GM12878 (cell line): ENCODE results near the gene UBE2E2. TPM values are rescaled to one million over a fixed set of nuclear protein-coding genes. Genes with fewer than 3 reads are reported as not detected.

ENCODE experiments used
- ATAC-seq: fragments of 200-7000 bp; cut with Tn5 transposase; 3 replicates; pipeline ENCODE4 v1.9.1; 2020; ENCODE audit warnings: mild to moderate bottlenecking, moderate library complexity
- BruUV-seq: library from RNA; stranded (reverse); fragments of 400-500 nt; replicated peaks from 2 replicates; lab custom pipeline; 2021; lab: Mats Ljungman, UMichigan
- CTCF ChIA-PET: fragments of 300-600 bp; sonication (Branson Sonifier 250); formaldehyde crosslinking; extraction: SDS; loops from one replicate; lab custom pipeline; 2021; ENCODE audit warnings: inconsistent platforms; lab: Yijun Ruan, JAX
- POLR2A ChIA-PET: fragments of 350-600 bp; formaldehyde crosslinking; extraction: SDS; loops from one replicate; lab custom pipeline; 2021; ENCODE audit warnings: inconsistent platforms; lab: Charles Lee
- RAD21 ChIA-PET: fragments of 300-600 bp; sonication (Branson Sonifier 250); formaldehyde crosslinking; loops from one replicate; lab custom pipeline; 2023; ENCODE audit warnings: antibody characterized with exemption; ENCODE audit not compliant: unreplicated experiment; lab: Charles Lee
- SMC1A ChIA-PET: fragments of 300-600 bp; sonication (Branson Sonifier 250); formaldehyde crosslinking; loops from one replicate; lab custom pipeline; 2023; ENCODE audit not compliant: unreplicated experiment, uncharacterized antibody; lab: Charles Lee
- DNase-seq: peaks from one replicate; pipeline ENCODE4 v3.0.0-alpha.2; 2011; ENCODE audit warnings: low read depth, low spot score
- FAIRE-seq: peaks from 3 replicates; lab custom pipeline; 2011; peaks lifted over from hg19 to GRCh38; lab: Jason Lieb, UNC
- H2AFZ ChIP-seq: 2 replicates; pipeline ENCODE4 v1.6.0; 2011; ENCODE audit warnings: low read depth, low read length, control low read depth; ENCODE audit not compliant: control insufficient read depth
- H3K27ac ChIP-seq: 2 replicates; pipeline ENCODE4 v1.5.1; 2011; ENCODE audit warnings: control low read depth; ENCODE audit not compliant: control insufficient read depth, insufficient read depth
- H3K27me3 ChIP-seq, 2 experiments: replicated peaks in 1 of 2; 2 replicates each; pipeline versions ENCODE4 v1.6.0 to v1.6.1; 2011; ENCODE audit warnings: low read length in 1 of 2; ENCODE audit not compliant: control insufficient read depth in 2 of 2, insufficient read depth in 2 of 2
- H3K36me3 ChIP-seq, 2 experiments: 2 replicates each; pipeline ENCODE4 v1.5.1; 2011; ENCODE audit warnings: low read length in 1 of 2; ENCODE audit not compliant: control insufficient read depth in 2 of 2, insufficient read depth in 2 of 2
- H3K4me1 ChIP-seq: 2 replicates; pipeline ENCODE4 v1.6.1; 2011; ENCODE audit warnings: mild to moderate bottlenecking, low read length, moderate library complexity, mixed read lengths; ENCODE audit not compliant: control insufficient read depth, insufficient read depth
- H3K4me2 ChIP-seq: 2 replicates; pipeline ENCODE4 v1.6.0; 2011; ENCODE audit warnings: control low read depth; ENCODE audit not compliant: control insufficient read depth, insufficient read depth
- H3K4me3 ChIP-seq: fragments of 200-600 bp; sonication (generic); 2 replicates; pipeline ENCODE4 v1.5.1; 2016
- H3K79me2 ChIP-seq: 2 replicates; pipeline ENCODE4 v1.6.0; 2011; ENCODE audit warnings: low read length; ENCODE audit not compliant: control insufficient read depth, insufficient read depth
- H3K9ac ChIP-seq: 2 replicates; pipeline ENCODE4 v1.8.0; 2011; ENCODE audit warnings: low read length, control low read depth, mixed read lengths; ENCODE audit not compliant: control insufficient read depth, insufficient read depth
- H3K9me3 ChIP-seq: replicated peaks from 3 replicates; pipeline ENCODE4 v1.5.1; 2011; ENCODE audit warnings: mild to moderate bottlenecking, low read length; ENCODE audit not compliant: control insufficient read depth, insufficient read depth
- H4K20me1 ChIP-seq: 2 replicates; pipeline ENCODE4 v1.6.0; 2011; ENCODE audit not compliant: control insufficient read depth, insufficient read depth
- ETV6 ChIP-seq, 2 experiments: fragments of 450-650 bp in 1 of 2; IDR thresholded peaks in 1 of 2; conservative IDR thresholded peaks in 1 of 2; 2 replicates each; pipeline ENCODE4 v1.6.1; 2014; ENCODE audit warnings: antibody characterized with exemption in 1 of 2, borderline replicate concordance in 1 of 2, low read depth in 1 of 2, mild to moderate bottlenecking in 1 of 2, moderate library complexity in 1 of 2
- FOXK2 ChIP-seq: fragments of 450-650 bp; IDR thresholded peaks from 2 replicates; pipeline ENCODE4 v1.6.1; 2017; ENCODE audit warnings: mild to moderate bottlenecking, moderate library complexity
- HDGF ChIP-seq: fragments of 450-650 bp; IDR thresholded peaks from 2 replicates; pipeline ENCODE4 v1.6.1; 2016; ENCODE audit warnings: antibody characterized with exemption
- IKZF2 ChIP-seq, 2 experiments: fragments of 450-650 bp; IDR thresholded peaks; 2 replicates each; pipeline ENCODE4 v1.6.1; 2017; ENCODE audit warnings: mild to moderate bottlenecking in 2 of 2, moderate library complexity in 2 of 2
- JUNB ChIP-seq: IDR thresholded peaks from 2 replicates; pipeline ENCODE4 v1.6.1; 2016; ENCODE audit warnings: antibody characterized with exemption, mild to moderate bottlenecking
- NRF1 ChIP-seq: conservative IDR thresholded peaks from 2 replicates; pipeline ENCODE4 v1.6.1; 2011; ENCODE audit warnings: mild to moderate bottlenecking, low read depth, low read length, improper control_type of control experiment
- PRDM15 ChIP-seq: fragments of 450-650 bp; formaldehyde crosslinking; IDR thresholded peaks from 2 replicates; pipeline ENCODE4 v1.4.0; 2020; ENCODE audit warnings: mild to moderate bottlenecking, moderate library complexity
- STAT1 ChIP-seq: fragments of 450-650 bp; conservative IDR thresholded peaks from 2 replicates; pipeline ENCODE4 v1.6.1; 2014; ENCODE audit warnings: antibody characterized with exemption, mild to moderate bottlenecking
- WRNIP1 ChIP-seq: IDR thresholded peaks from 2 replicates; pipeline ENCODE4 v1.6.1; 2011; ENCODE audit warnings: low read depth, low read length, improper control_type of control experiment, borderline replicate concordance
- ZBED1 ChIP-seq: IDR thresholded peaks from 2 replicates; pipeline ENCODE4 v1.6.1; 2016; ENCODE audit warnings: borderline replicate concordance
- ZNF217 ChIP-seq: fragments of 450-650 bp; IDR thresholded peaks from 2 replicates; pipeline ENCODE4 v1.6.1; 2017; ENCODE audit warnings: antibody characterized with exemption, mild to moderate bottlenecking
- ZNF274 ChIP-seq: IDR thresholded peaks from one replicate; pipeline ENCODE4 v1.8.0; 2011; ENCODE audit not compliant: insufficient read length, insufficient read depth
- ZNF622 ChIP-seq: fragments of 450-650 bp; IDR thresholded peaks from 2 replicates; pipeline ENCODE4 v1.6.1; 2017; ENCODE audit warnings: mild to moderate bottlenecking, inconsistent platforms
- WGBS: methylation state at CpG from one replicate; pipeline ENCODE4 v1.1.6; 2016; ENCODE audit warnings: low lambda C conversion rate; ENCODE audit not compliant: insufficient replicate concordance, insufficient coverage; ENCODE audit errors: missing lambda C conversion rate; 5-methylcytosine and 5-hydroxymethylcytosine counted together
- in situ Hi-C: fragments of 300-500 bp; cut with MboI; formaldehyde crosslinking; loops from 9 replicates; pipeline ENCODE4 v1.14.3; 2018; ENCODE audit warnings: mixed read lengths
- intact Hi-C: fragments of 100-400 bp; cut with micrococcal nuclease; formaldehyde crosslinking; loops from one replicate; pipeline ENCODE4 v1.14.2; 2022; ENCODE audit not compliant: unreplicated experiment
- polyA plus RNA-seq, 11 experiments: library from polyadenylated mRNA; depleted of rRNA in 4 of 11; unstranded in 6 of 11; stranded (reverse) in 5 of 11; fragments of >200 nt; fragmentation: Nextera tagmentation in 4 of 11; fragmentation: Illumina TruSeq in 1 of 11; extraction: Ambion mirVana in 4 of 11; extraction: Trizol in 1 of 11; gene quantifications; 1 replicate in 1 of 11; 2 replicates in 10 of 11; pipeline versions ENCODE4 v1.2.1 to v1.2.3, GENCODE V29; 2011 to 2016; ENCODE audit warnings: inconsistent platforms in 2 of 11, missing spikeins in 2 of 11, low read depth in 1 of 11
- total RNA-seq, 4 experiments: library from RNA; depleted of rRNA in 3 of 4; stranded (reverse); fragments of >200 nt in 3 of 4; fragmentation: Illumina TruSeq in 1 of 4; extraction: Trizol in 1 of 4; gene quantifications; 2 replicates each; pipeline versions ENCODE4 v1.2.1 to v1.2.3, GENCODE V29; 2013 to 2021
- TF ChIP-seq, protein P1 (sequence below): fragments of 450-650 bp; IDR thresholded peaks from 2 replicates; pipeline ENCODE4 v1.6.1; 2017; ENCODE audit warnings: mild to moderate bottlenecking

The UBE2E2 gene
- total and polyA plus RNA-seq, 10 of the 15 experiments (the other 5 are each of a cell fraction or from before 2014, with no cell fraction given), result 8.7 to 71.0 (median 36.4) TPM

GRCh38 chr3:23271876-23272741, 69.0 kb downstream of the UBE2E2 start:
- Histone ChIP-seq H4K20me1 (no peaks in the 10 kb centered on the region), H3K27ac (no peak overlapping the region), H3K9me3 (peaks cover 7% of the 10 kb centered on the region), H3K27me3 (no peaks in the 10 kb centered on the region), H3K4me2 (no peak overlapping the region), H3K36me3 (no peaks in the 10 kb centered on the region), H3K4me1 (no peaks in the 10 kb centered on the region), H3K9ac (no peak overlapping the region), H2AFZ (no peak overlapping the region), H3K79me2 (peaks cover 5% of the 10 kb centered on the region), H3K4me3 (no peak overlapping the region)
- ATAC-seq, result no peak
- BruUV-seq, result no TSS peak
- in situ Hi-C loops (no loop called here), intact Hi-C loops (no loop called here)
- CTCF ChIA-PET, result no interaction called here
- FAIRE-seq, result no peak
- TF ChIP-seq PRDM15 (no peak), ZBED1 (no peak), NRF1 (no peak), JUNB (peak; percentile 31; the same call in 1 of the 2 replicates), ZNF274 (no peak), ZNF622 (no peak), FOXK2 (no peak), ZNF217 (no peak), WRNIP1 (no peak), ETV6 (conservative IDR thresholded peaks at IDR 0.05 in 1 of 2, IDR thresholded peaks at IDR 0.05 in 1 of 2; ENCODE audit: borderline replicate concordance in 1 of 2, low read depth in 1 of 2) (no peak), IKZF2 (IDR thresholded peaks at IDR 0.05) (no peak), HDGF (no peak), STAT1 (no peak)
- TF ChIP-seq, protein P1, sequence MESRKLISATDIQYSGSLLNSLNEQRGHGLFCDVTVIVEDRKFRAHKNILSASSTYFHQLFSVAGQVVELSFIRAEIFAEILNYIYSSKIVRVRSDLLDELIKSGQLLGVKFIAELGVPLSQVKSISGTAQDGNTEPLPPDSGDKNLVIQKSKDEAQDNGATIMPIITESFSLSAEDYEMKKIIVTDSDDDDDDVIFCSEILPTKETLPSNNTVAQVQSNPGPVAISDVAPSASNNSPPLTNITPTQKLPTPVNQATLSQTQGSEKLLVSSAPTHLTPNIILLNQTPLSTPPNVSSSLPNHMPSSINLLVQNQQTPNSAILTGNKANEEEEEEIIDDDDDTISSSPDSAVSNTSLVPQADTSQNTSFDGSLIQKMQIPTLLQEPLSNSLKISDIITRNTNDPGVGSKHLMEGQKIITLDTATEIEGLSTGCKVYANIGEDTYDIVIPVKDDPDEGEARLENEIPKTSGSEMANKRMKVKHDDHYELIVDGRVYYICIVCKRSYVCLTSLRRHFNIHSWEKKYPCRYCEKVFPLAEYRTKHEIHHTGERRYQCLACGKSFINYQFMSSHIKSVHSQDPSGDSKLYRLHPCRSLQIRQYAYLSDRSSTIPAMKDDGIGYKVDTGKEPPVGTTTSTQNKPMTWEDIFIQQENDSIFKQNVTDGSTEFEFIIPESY, result peak; percentile 85
- WGBS, result 93% methylated on average over 31 of the region's 38 CpGs
- RAD21 ChIA-PET, result no interaction called here
- SMC1A ChIA-PET, result interaction anchor here (0.7 to 1.3 kb wide), 2 partner anchors 16 to 18 kb away, joined by 3 read pairs; no protein-coding TSS in a partner anchor
- POLR2A ChIA-PET, result no interaction called here
- no peak for DNase-seq
